ENCODE measurements around the gene CLEC9A.

DNA sequence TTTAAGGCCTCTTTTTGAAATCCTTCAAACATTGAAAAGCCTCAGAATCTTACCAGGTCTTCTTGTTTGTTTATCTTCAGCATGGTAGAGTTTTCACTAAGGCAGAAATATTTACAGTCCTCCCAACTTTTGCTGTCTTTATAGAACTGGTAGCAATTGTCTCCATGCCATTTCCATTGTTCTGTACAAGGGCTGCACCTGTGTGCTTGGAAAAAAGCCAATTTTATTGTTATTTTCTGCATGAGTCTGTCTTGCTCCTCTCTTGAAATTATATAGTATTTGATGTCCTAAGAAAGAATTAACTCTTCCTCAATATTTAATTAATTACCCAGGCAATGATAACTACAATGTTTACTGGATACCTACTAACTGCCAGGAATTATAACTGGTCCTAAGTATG, 45.0 kb downstream of the CLEC9A start:
- TF ChIP-seq, protein P1, sequence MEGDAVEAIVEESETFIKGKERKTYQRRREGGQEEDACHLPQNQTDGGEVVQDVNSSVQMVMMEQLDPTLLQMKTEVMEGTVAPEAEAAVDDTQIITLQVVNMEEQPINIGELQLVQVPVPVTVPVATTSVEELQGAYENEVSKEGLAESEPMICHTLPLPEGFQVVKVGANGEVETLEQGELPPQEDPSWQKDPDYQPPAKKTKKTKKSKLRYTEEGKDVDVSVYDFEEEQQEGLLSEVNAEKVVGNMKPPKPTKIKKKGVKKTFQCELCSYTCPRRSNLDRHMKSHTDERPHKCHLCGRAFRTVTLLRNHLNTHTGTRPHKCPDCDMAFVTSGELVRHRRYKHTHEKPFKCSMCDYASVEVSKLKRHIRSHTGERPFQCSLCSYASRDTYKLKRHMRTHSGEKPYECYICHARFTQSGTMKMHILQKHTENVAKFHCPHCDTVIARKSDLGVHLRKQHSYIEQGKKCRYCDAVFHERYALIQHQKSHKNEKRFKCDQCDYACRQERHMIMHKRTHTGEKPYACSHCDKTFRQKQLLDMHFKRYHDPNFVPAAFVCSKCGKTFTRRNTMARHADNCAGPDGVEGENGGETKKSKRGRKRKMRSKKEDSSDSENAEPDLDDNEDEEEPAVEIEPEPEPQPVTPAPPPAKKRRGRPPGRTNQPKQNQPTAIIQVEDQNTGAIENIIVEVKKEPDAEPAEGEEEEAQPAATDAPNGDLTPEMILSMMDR (conservative IDR thresholded peaks at IDR 0.05; ENCODE audit: low read length) = no peak
- TF ChIP-seq EZH2phosphoT487 (IDR thresholded peaks at IDR 0.05; ENCODE audit: borderline replicate concordance, low read depth, low read length) = no peak

Data from OCI-LY7 (cell line).